Measurements from ENCODE around the gene SYNPR.
"Not testable (repeated sequence)": the region's sequence is repeated elsewhere in the genome, so short reads cannot be mapped to it uniquely, and the experiment has no call there.

SYNPR gene

DNA sequence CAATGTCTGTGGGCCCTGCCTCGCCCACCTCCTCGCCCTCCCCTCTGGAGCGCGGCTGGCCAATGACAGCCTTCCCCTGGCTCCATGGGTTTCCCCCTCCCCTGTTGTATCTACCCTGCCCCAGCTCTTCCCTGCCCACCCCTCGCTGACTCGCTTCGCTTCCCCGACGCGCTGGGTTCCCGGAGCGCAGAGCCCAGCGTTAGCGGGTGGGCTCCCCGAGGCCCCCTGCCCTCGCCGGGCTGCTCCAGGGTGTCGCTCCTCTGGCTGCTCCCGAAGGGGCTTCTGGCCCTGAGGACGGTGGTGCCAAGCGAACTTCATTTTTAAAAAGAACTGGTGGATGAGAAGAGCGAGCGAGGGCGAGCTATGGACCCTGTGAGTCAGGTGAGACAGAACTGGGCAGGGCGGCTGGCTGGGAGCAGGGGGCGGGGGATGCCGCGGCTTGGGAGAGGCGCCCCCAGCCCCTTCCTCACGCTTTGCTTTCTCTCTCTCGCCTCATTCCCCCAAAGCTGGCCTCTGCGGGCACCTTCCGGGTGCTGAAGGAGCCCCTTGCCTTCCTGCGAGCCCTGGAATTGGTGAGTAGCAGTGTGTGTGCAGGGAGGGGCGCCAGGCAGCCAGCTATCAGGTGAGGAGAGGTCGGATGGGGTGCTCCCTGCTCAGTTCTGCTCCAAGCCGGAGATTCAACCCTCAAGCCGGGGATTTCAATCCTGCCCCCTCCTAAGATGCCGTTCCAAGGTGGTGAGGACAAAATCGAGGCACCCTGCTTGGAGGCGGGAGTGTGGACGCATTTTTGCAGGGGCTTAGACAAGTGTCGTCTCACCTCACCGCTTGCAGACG is at the start of gene SYNPR:
Gene SYNPR (plus strand): TSS at position 138 of the 834 bp plus-strand sequence.
- no peak for DNase-seq (ENCODE audit: low read depth in 2 of 2)

DNA sequence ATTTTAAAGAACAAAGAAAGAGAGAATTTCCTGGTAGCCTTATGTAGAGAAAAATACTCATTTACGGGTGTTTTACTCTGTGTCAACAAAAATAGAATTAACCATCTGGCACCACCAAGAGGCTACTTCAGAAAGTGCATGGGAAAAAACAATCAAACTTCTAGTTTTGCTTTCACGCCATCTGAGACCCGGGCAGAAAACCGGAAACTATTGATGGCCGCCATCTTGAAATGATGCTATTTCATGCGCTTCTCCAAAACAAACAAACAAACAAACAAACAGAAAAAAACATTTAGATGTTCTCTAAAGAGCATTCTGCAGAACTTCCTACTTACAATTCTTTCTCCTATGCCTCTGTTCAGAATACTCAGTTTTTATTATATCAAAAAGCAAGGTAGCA is 49.4 kb upstream of the SYNPR start:
- no peak for DNase-seq (ENCODE audit: low read depth in 2 of 2)

- no peak for DNase-seq (ENCODE audit: low read depth in 2 of 2)
Observed at GRCh38 chr3:63230146-63230545, 48.0 kb upstream of the SYNPR start.

DNA sequence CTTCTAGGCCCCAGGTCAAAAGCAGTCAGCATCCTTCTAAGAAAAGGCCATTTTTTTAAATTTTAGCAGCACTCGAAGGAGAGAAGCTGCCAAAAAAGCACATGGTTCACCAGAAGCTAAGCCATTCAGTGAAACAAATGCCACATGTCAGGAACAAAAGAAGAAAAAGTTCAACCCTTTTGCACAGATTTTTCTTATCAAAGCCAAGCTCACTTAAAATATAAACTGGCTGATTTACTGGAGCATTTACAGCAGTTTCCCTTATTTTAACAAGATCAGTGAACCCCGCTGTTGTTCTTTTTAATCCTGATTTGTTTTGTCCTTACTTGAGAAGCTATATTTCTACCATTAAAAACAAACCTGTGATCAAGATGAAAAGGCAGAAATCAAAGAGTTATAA is 46.5 kb upstream of the SYNPR start:
- no peak for DNase-seq (ENCODE audit: low read depth in 2 of 2)

DNA sequence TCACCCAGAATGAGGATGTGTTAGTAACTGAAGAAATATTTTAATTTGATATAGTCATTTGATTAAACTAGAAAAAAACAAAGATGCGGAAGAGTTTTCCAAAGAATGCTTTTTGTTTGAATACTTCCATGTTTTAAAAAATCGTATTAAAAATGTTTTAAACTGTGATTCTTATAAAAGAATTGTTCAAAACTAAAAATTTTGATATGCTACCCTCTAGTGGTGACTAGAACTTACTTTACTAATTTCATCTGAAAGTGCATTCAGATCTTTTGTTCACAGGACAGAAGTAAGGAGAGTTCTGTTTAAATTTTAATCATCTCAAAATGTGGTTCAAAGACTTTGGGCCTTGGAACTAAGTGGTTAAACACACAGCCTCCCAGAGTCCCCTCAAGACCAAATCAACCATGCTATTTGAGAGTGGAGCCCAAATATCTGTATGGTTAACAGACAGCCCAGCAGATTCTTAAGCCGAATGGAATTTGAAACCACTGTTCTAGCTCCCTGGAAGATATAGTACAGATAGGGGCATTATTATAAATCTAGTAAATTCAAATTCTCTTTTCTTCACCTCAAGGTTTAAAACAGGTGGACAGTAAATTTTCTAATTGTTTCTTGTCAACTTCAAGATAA is 45.2 kb upstream of the SYNPR start:
- DNase-seq (ENCODE audit: low read depth in 2 of 2) = no peak

DNA sequence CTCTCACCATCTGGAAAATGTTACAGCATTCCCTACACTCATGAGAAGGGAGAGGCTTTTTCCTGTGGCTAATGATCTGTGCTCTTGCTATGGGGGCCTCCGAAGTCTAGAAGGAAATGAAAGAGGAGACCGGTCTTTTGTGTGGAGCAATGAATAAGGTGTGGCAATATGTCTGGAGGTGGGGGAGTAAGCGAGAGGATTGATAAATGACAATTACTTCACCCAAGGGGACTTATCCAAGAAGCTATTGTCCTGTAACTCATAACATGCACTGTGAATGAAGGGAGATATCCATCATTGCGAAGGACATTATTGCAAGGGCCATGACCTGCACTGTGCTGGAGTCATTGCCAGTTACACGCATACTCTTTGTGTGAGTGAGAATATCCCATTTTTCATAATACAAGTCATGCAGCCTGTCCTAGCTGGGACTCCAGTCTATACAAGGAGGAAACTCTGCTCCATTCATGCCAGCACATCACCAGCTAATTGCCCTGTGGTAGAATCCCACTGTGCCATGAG is 37.7 kb upstream of the SYNPR start:
- no peak for DNase-seq (ENCODE audit: low read depth in 2 of 2)

- no peak for DNase-seq (ENCODE audit: low read depth in 2 of 2)
Observed at GRCh38 chr3:63242124-63242523, 36.0 kb upstream of the SYNPR start.

DNA sequence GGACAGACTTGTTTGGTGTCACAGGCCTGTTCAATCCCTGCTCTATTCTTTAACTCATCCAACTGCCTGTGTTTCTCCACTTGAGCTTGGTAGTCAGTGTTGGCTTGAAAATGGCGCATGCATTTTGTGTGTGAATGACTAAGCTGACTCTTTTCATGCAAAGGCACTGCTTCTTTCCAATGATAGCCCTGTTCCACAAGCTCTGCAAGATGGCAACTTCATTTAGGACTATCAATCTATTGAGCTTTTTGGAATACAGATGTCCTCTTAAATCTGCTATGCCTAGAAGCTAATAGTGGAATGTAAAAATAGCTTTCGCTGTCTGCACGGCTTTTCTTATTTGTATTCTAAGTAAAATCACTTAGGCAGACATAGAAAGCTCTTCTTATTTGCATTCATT is 33.6 kb upstream of the SYNPR start:
- no peak for DNase-seq (ENCODE audit: low read depth in 2 of 2)

DNA sequence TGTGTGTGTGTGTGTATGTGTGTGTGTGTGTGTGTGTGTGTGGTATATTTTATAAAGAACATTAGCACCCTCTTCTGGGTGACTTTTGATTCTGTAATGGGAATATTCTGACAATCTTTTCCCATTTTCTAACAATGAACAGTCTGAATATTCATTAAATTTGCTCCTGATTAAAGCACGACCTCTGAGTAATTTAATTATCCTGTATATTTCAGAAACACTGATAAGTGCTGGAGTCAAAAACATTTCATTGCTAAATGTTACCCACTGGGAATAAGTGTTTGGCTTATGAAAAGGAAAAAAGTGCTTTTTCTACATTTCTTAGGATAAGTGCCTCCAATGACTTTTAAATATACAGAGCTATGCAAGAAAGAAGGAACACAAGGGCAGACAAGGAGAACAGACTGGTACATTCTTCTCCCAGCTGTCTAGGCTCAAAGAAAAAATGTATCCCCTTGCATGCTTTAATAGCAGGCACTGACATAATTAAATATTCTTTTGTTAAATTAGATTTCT is 32.3 kb upstream of the SYNPR start:
- DNase-seq (ENCODE audit: low read depth in 2 of 2) = no peak

DNA sequence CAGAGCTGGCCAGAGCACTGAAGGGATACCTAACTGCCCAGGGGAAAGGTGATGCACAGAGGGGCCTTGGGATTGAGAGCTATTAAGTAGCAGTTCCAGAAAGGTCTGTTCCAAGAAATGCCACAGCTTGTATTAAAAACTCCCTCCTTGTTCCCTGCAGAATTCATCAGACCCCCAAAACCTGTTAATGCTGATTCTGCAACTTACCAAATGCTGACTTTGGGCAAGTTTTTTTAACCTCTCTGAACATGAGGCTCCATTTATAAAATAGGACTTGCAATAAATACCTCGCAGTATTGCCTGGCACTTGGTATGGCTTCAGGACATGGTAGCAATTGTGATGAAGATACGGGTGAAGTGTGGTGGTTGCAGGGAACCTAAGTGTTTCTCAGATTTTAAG is 30.1 kb upstream of the SYNPR start:
- DNase-seq (ENCODE audit: low read depth in 2 of 2) = no peak

DNA sequence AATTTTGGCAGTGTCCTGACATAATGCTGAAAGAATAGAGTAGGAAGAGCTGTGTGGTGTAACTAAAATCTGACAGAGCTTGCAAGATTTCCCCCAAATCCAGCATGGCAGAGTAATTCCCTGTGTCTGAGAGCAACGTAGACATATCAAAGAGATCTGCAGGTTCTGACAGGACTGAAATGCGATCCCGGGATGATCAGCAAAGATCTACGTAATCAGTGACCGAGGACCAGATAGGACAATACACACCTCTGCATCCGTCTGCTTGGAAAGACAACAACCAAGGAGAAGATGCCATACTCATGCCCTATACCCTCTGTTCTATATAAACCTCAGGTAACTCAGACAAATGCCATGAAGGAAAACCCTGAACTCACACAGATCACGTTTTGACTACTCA is 26.6 kb upstream of the SYNPR start:
- DNase-seq (ENCODE audit: low read depth in 2 of 2) = no peak

DNA sequence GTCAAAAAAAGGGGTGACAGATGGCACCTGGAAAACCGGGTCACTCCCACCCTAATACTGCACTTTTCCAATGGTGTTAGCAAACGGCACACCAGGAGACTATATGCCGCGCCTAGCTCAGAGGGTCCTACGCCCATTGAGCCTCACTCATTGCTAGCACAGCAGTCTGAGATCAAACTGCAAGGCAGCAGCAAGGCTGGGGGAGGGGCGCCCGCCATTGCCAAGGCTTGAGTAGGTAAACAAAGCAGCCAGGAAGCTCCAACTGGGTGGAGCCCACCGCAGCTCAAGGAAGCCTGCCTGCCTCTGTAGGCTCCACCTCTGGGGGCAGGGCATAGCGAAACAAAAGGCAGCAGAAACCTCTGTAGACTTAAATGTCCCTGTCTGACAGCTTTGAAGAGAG is 22.3 kb upstream of the SYNPR start:
- DNase-seq (ENCODE audit: low read depth in 2 of 2) = not testable (repeated sequence)

GRCh38 chr3:63264716-63265115 is 13.4 kb upstream of the SYNPR start:
- no peak for DNase-seq (ENCODE audit: low read depth in 2 of 2)

- no peak for DNase-seq (ENCODE audit: low read depth in 2 of 2)
Observed at GRCh38 chr3:63274359-63274758, 3.7 kb upstream of the SYNPR start.

GRCh38 chr3:63279005-63279841 is 1.1 kb downstream of the SYNPR start:
- DNase-seq (ENCODE audit: low read depth in 2 of 2) = no peak

DNA sequence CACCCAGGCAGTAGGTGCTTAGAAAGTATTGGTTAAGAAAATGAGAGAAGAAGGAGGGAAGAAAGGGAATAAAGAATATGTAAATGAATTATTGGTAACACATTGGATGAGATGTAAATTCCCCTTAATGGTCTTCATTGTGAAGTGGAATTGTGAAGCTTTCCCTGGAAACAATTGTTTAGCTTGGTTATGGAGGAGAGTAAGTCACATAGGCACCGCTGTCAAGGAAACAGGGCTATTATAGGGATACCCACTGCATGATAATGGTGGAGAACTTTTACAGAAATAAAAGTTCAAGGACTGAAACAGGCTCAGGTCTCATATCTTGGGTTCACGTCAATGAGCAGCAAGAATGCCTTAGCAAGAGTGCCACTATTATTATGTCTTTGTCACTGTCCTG is 9.5 kb downstream of the SYNPR start:
- DNase-seq (ENCODE audit: low read depth in 2 of 2) = no peak

- DNase-seq (ENCODE audit: low read depth in 2 of 2) = no peak
Observed at GRCh38 chr3:63290686-63291085, 12.6 kb downstream of the SYNPR start.

- no peak for DNase-seq (ENCODE audit: low read depth in 2 of 2)
Observed at GRCh38 chr3:63294332-63294731, 16.2 kb downstream of the SYNPR start.

- no peak for DNase-seq (ENCODE audit: low read depth in 2 of 2)
Observed at GRCh38 chr3:63295356-63295755, 17.2 kb downstream of the SYNPR start.

- DNase-seq (ENCODE audit: low read depth in 2 of 2) = no peak
Observed at GRCh38 chr3:63295806-63296205, 17.7 kb downstream of the SYNPR start.

DNA sequence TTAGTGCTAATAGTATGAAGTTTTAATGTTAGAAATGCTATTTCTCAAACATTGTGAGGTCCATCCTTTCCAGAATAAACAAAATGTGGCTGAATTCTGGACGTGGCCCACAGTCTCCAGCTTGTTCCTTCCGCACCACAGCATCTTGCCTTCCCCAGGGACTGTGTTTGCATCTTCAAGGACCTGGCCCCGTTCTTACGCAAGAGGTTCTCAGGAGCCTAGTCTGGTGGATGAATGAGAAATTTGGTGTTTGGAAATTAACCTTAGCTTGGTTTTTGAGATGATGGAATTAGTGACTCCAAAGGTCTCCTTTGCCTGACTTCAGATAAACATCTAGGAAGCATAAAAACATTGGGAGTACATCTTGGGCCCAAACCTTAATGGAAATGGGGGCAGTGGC is 18.1 kb downstream of the SYNPR start:
- DNase-seq (ENCODE audit: low read depth in 2 of 2) = no peak

DNA sequence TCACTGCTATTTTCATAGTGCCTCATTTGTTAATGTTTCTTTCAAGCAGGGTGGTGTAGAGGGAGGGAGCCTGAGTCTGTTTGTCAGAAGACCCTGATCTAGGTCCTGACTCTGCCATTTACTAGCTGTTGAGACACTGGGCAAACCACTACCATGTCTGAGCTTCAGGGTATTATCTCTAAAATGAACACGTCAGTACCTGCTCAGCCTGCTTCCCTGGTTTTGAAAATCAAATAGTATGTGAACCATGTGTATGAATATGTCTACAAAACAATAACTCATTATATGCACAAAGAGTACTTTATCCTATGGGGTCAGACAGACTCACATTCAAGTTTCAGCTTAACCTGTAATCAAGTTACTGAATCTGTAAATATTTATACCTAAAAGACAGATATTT is 25.1 kb downstream of the SYNPR start:
- DNase-seq (ENCODE audit: low read depth in 2 of 2) = no peak

Data from stimulated activated CD8-positive, alpha-beta memory T cell treated with anti-CD3 and anti-CD28 coated beads, Interleukin-2, amount 100 ng/mL, for 1 hour (primary cell).